Vagina (tissue), 2 donors: ENCODE measurements around the gene SPAG7.

Source experiments
- CTCF ChIP-seq, 3 experiments: fragments of 450-650 bp in 2 of 3; fragments of 200-600 bp in 1 of 3; sonication (generic) in 1 of 3; IDR thresholded peaks; one replicate each; pipeline ENCODE4 v1.5.1; 2017 to 2019; ENCODE audit warnings: antibody characterized with exemption in 3 of 3, mild to moderate bottlenecking in 2 of 3, moderate library complexity in 2 of 3
- POLR2A ChIP-seq, 2 donors: fragments of 450-650 bp; IDR thresholded peaks; one replicate each; pipeline ENCODE4 v1.6.1; 2017; ENCODE audit warnings: antibody characterized with exemption in 2 of 2, mild to moderate bottlenecking in 2 of 2, moderate library complexity in 2 of 2
- POLR2AphosphoS5 ChIP-seq, 2 donors: sonication (generic); formaldehyde crosslinking; IDR thresholded peaks; one replicate each; pipeline ENCODE4 v1.9.0; 2017; ENCODE audit warnings: antibody characterized with exemption in 2 of 2, mild to moderate bottlenecking in 2 of 2, low read depth in 1 of 2; ENCODE audit not compliant: insufficient read depth in 1 of 2

- TF ChIP-seq POLR2AphosphoS5 (IDR thresholded peaks at IDR 0.05; ENCODE audit: insufficient read depth in 1 of 2, low read depth in 1 of 2) (no peak), CTCF (IDR thresholded peaks at IDR 0.05) (no peak), POLR2A (IDR thresholded peaks at IDR 0.05) (no peak)
Measured at GRCh38 chr17:4973256-4974114, 5.9 kb upstream of the SPAG7 start.
